MCF 10A (cell line): ENCODE data around the gene TADA2A. TPM values are rescaled to one million over a fixed set of nuclear protein-coding genes. Genes with fewer than 3 reads are reported as not detected.

ENCODE experiments used
- BruUV-seq: library from RNA; stranded (reverse); fragments of 400-500 nt; replicated peaks from 2 replicates; lab custom pipeline; 2021; lab: Mats Ljungman, UMichigan
- CTCF ChIA-PET: fragments of 300-600 bp; sonication (Branson Sonifier 250); formaldehyde crosslinking; extraction: SDS; loops from one replicate; lab custom pipeline; 2021; ENCODE audit warnings: antibody characterized with exemption, inconsistent platforms; lab: Yijun Ruan, JAX
- POLR2A ChIA-PET: fragments of 300-600, 350-650 bp; sonication (Branson Sonifier 250); formaldehyde crosslinking; extraction: SDS; loops from one replicate; lab custom pipeline; 2020; ENCODE audit warnings: antibody characterized with exemption, inconsistent platforms; lab: Yijun Ruan, JAX
- DNase-seq: peaks from one replicate; pipeline ENCODE4 v3.0.0-alpha.2; 2018; ENCODE audit not compliant: unreplicated experiment
- H3K27ac Mint-ChIP-seq: one replicate; pipeline ENCODE4 v1.8.0; 2022; ENCODE audit warnings: mild to moderate bottlenecking, low read depth, mixed read lengths; ENCODE audit not compliant: unreplicated experiment
- H3K27me3 Mint-ChIP-seq: one replicate; pipeline ENCODE4 v1.8.0; 2022; ENCODE audit warnings: mixed read lengths; ENCODE audit not compliant: insufficient read depth, unreplicated experiment
- H3K36me3 Mint-ChIP-seq: one replicate; pipeline ENCODE4 v1.8.0; 2022; ENCODE audit warnings: mild to moderate bottlenecking, moderate library complexity, mixed read lengths; ENCODE audit not compliant: insufficient read depth, unreplicated experiment
- H3K4me1 Mint-ChIP-seq: one replicate; pipeline ENCODE4 v1.8.0; 2022; ENCODE audit warnings: mixed read lengths; ENCODE audit not compliant: insufficient read depth, unreplicated experiment
- H3K4me3 Mint-ChIP-seq: one replicate; pipeline ENCODE4 v1.8.0; 2022; ENCODE audit warnings: mild to moderate bottlenecking, moderate library complexity, mixed read lengths; ENCODE audit not compliant: unreplicated experiment
- H3K9me3 Mint-ChIP-seq: one replicate; pipeline ENCODE4 v1.8.0; 2022; ENCODE audit warnings: mixed read lengths; ENCODE audit not compliant: unreplicated experiment
- CTCF ChIP-seq: fragments of 200-600 bp; IDR thresholded peaks from one replicate; pipeline ENCODE4 v1.8.0; 2022; ENCODE audit warnings: antibody characterized with exemption, mild to moderate bottlenecking; ENCODE audit not compliant: unreplicated experiment
- intact Hi-C: fragments of 100-400 bp; cut with micrococcal nuclease; formaldehyde crosslinking; loops from 2 replicates; pipeline ENCODE4 v1.14.1; 2022
- total RNA-seq: library from RNA; stranded (reverse); gene quantifications from 2 replicates; pipeline ENCODE4 v1.2.3, GENCODE V29; 2022

Gene TADA2A
- total RNA-seq, 1 experiment from 2014 or later: 31.3 TPM

GRCh38 chr17:37388266-37388665 is 18.4 kb upstream of the TADA2A start:
- H3K27ac Mint-ChIP-seq: no peak overlapping the region
- DNase-seq: no peak
- intact Hi-C loops: no loop called here
- H3K4me3 Mint-ChIP-seq: no peak overlapping the region
- no TSS peak for BruUV-seq
- H3K4me1 Mint-ChIP-seq: peaks cover 24% of the 10 kb centered on the region
- no peak for TF ChIP-seq CTCF
- H3K36me3 Mint-ChIP-seq: no peaks in the 10 kb centered on the region
- no peaks in the 10 kb centered on the region for H3K27me3 Mint-ChIP-seq
- ChIA-PET CTCF (interaction anchor here (1.2 kb wide), 2 partner anchors 10 to 12 kb away, joined by 3 to 4 read pairs; no protein-coding TSS in a partner anchor), POLR2A (interaction anchor here (0.8 kb wide), 1 partner anchor 62 kb away, joined by 3 read pairs; no protein-coding TSS in a partner anchor)
- H3K9me3 Mint-ChIP-seq: no peaks in the 10 kb centered on the region

GRCh38 chr17:37389160-37389559 is 17.5 kb upstream of the TADA2A start:
- no peak for TF ChIP-seq CTCF
- Mint-ChIP-seq H3K36me3 (peaks cover 6% of the 10 kb centered on the region), H3K27me3 (no peaks in the 10 kb centered on the region), H3K4me1 (peaks cover 22% of the 10 kb centered on the region), H3K9me3 (no peaks in the 10 kb centered on the region), H3K27ac (no peak overlapping the region), H3K4me3 (no peak overlapping the region)
- ChIA-PET POLR2A (interaction anchor here (1.3 to 1.5 kb wide), 2 partner anchors 10 to 28 kb away, joined by 3 read pairs; no protein-coding TSS in a partner anchor), CTCF (interaction anchor here (0.6 to 4.1 kb wide), 2 partner anchors 15 to 66 kb away, joined by 3 to 24 read pairs; no protein-coding TSS in a partner anchor)
- no TSS peak for BruUV-seq
- DNase-seq: no peak
- intact Hi-C loops: no loop called here

GRCh38 chr17:37391146-37391545 is 15.5 kb upstream of the TADA2A start:
- TF ChIP-seq CTCF: no peak
- Mint-ChIP-seq H3K4me1 (peaks cover 14% of the 10 kb centered on the region), H3K27ac (no peak overlapping the region), H3K4me3 (no peak overlapping the region), H3K27me3 (no peaks in the 10 kb centered on the region), H3K9me3 (no peaks in the 10 kb centered on the region), H3K36me3 (peaks cover 6% of the 10 kb centered on the region)
- POLR2A ChIA-PET: interaction anchor here (0.6 to 1.0 kb wide), 5 partner anchors 14 to 380 kb away, joined by 3 to 4 read pairs (median 3); no protein-coding TSS in a partner anchor
- intact Hi-C loops: no loop called here
- CTCF ChIA-PET: interaction anchor here (0.6 to 4.1 kb wide), 2 partner anchors 17 to 160 kb away, joined by 3 to 24 read pairs; no protein-coding TSS in a partner anchor
- no peak for DNase-seq
- BruUV-seq: no TSS peak

- peak overlapping the region; percentile 35 for H3K4me3 Mint-ChIP-seq
Measured at GRCh38 chr17:37392024-37392590, 14.6 kb upstream of the TADA2A start.

More at GRCh38 chr17:37392024-37392590, 14.6 kb upstream of the TADA2A start:
- intact Hi-C loops: no loop called here
- ChIA-PET POLR2A (interaction anchor here (1.0 to 1.8 kb wide), 3 partner anchors 9 to 99 kb away, joined by 3 to 7 read pairs (median 5); no protein-coding TSS in a partner anchor), CTCF (interaction anchor here (4.1 kb wide), 1 partner anchor 18 kb away, joined by 24 read pairs; no protein-coding TSS in a partner anchor)
- peaks cover 14% of the 10 kb centered on the region for H3K4me1 Mint-ChIP-seq
- peaks cover 6% of the 10 kb centered on the region for H3K36me3 Mint-ChIP-seq
- DNase-seq: peak; percentile 54
- no peak for TF ChIP-seq CTCF
- BruUV-seq: no TSS peak
- H3K9me3 Mint-ChIP-seq: no peaks in the 10 kb centered on the region
- no peaks in the 10 kb centered on the region for H3K27me3 Mint-ChIP-seq
- H3K27ac Mint-ChIP-seq: peak overlapping the region; percentile 68
